HG02870 (cell line): ENCODE measurements around the gene TTI1.
"Not testable (repeated sequence)": the region's sequence is repeated elsewhere in the genome, so short reads cannot be mapped to it uniquely, and the experiment has no call there.

ENCODE experiments used
- ATAC-seq: cut with Tn5 transposase; IDR thresholded peaks from one replicate; pipeline ENCODE4 v1.9.1; 2021; ENCODE audit warnings: mild to moderate bottlenecking, moderate library complexity; ENCODE audit not compliant: unreplicated experiment

The TTI1 gene

DNA sequence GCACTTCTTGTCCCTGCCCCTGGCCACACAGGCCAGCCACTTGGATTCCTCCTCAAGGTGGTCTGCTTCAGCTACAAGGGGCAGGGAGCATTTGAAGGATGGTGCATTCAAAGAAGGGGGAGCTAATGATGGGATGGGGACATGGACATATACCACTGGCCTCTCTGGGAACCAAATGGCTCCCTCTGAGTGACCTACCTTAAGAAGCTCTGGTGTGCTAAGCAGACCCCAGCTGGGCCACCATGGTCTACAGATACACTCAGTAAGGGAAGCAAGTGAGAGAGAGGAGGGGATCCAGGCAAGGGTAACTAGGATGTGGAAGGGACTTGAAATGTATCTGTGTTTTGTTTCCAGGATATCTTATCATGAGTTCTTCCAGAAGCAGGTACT is 62.4 kb downstream of the TTI1 start:
- ATAC-seq, result no peak

DNA sequence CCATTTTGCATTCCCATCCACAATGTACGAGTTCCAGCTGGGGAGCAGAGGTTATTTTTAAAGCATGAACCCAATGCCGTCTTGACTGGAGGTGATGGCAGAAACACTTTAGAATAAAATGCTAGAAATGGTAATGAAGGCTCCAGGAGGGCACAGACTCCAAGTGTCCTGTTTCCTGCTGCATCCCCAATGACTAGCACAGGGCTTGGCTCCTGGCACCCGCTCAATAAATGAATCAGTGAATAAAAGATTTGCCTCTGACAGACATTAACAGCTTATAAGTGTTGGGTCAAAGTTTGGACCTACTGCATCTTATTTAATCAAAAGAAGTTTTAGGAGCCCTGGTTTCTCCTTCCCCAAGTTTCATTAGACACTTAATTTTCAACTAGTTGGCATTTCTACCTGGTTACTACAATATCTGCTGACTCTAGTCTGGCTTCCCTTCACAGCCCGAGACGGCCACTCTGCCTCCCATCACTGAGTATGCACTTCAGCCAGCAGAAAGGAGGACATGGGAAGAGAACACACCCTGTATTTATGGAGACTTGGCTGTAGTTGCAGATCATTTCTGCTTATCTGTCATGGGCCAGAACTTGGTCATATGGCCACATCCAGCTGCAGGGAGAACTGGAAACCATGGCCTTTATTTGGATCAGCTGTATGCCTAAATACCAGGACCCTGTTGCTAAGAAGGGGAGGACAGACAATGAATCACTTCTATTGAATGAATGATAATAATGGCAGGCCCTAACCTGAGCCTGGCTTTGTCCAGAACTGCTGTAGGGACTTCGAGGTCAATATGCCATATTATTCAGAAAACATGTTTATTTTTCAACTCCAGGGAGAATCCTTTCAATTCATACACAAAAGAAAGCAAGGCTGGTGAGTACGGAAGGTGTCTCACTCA is 63.1 kb downstream of the TTI1 start:
- ATAC-seq, result no peak

DNA sequence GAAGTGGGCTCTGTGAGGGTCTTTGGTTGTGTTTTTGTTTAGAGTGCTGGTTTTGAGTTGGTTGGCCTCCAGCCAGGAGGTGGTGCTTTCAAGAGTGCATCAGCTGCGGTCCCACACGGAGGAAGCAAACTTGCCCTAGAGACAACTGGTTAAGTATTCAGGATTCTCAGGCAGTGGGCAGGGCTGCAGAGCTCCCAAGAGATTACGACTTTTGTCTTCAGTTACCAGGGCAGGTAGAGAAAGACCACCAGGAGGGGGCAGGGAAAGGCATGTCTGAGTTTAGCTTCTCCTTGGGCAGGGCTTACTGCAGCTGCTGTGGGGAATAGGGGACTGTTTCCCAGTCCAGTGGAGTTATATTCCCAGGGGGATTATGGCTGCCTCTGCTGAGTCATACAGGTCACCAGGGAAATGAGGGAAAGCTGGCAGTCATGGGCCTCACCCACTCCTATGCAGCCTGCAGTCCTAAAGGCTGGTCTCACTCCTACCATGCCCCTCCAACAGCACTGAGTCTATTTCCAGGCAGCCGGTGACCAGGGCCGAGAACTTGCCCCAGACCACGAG is 64.3 kb downstream of the TTI1 start:
- ATAC-seq, result no peak

DNA sequence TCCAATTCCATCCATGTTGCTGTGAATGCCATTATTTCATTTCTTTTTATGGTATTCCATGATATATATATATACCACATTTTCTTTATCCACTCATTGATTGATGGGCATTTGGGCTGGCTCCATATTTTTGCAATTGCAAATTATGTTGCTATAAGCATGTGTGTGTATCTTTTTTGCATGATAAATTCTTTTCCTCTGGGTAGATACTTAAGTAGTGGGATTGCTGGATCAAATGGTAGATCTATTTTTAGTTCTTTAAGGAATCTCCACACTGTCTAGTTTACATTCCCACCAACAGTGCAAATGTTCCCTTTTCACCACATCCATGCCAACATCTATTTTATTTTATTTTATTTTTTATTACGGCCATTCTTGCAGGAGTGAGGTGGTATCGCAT is 69.8 kb downstream of the TTI1 start:
- ATAC-seq, result not testable (repeated sequence)

DNA sequence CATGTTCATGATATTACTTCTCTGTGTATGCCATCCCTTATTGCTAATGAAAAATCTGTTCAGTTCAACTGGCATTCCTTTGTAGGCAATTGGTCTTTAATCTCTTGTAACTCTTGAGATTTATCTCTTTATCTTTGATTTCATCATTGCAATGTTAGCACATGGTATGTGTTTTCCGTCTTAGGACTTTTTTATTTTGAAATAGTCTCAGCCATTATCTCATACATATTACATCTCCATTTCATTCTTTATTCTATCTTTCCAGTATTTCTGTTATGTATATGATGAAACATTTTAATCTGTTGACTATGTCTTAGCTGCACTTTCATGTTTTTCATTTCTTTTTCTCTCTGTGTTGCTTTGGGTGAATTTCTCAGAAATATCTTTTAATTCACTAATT is 72.2 kb downstream of the TTI1 start:
- no peak for ATAC-seq

DNA sequence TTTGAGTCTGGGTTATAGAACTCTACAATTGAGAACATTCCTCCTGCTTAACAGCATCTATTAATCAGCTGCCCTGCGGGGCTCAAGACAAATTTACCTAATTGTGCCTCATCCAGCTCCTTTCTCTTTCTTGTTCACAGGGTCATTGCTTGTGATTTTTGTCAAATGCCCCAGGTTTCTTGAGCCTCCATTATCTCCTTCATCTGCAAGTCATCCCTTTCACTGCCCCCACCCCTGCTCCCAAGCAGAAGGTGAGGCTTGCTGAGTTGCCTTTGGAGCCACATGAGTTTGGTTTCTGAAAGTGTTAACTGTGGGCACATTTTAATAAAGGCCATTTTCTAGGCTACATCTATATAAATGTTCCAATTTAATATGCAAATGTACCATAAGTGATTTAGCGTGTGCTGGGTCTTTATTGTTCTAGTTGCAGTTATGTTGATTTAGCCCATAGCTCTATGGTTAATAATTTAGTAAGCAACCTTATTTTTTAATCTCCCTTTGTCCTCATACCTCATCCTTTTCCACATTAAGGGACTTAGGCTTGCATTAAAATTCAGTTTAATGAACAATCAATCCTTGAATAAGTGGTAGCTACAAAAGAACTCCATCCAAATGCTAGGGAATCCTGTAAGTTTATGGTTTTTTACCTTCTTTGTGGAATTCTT is 74.3 kb downstream of the TTI1 start:
- no peak for ATAC-seq

DNA sequence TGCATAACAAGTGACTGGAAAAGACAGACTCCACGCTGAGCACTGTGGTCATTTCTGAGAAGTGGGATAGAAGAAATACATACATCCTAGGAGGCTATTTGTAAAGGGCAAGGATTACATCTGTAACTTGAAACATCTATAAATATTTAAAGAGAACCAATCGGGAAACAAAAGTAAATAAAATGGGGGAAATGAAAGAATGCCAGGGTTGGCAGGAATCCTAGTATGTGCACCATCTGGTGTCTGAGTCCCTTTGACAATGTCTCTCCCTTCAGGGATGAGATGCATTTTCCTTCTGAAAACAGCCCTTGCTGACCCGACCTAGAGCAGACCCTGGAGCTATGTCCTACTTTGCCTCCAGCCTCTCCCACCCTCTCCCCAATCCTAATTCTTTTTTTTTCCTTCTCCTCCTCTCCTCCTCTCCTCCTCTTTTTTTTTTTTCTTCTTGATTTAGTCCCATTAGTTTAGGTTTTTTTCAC is 77.1 kb downstream of the TTI1 start:
- no peak for ATAC-seq

DNA sequence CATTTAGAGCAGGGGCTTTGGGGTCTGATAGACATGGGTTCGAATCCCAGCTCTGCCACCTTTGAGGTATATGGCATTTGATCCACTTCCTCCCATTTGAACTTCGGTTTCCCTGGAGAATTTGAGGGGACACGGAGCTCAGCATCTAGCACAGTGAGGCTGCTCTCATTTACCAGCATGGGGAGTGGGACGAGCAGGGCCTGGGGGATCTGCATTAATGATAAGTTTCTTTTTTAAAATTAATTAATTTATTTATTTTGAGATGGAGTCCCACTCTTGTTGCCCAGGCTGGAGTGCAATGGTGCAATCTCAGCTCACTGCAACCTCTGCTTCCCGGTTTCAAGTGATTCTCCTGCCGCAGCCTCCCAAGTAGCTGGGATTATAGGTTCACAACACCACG is 77.7 kb downstream of the TTI1 start:
- no peak for ATAC-seq

DNA sequence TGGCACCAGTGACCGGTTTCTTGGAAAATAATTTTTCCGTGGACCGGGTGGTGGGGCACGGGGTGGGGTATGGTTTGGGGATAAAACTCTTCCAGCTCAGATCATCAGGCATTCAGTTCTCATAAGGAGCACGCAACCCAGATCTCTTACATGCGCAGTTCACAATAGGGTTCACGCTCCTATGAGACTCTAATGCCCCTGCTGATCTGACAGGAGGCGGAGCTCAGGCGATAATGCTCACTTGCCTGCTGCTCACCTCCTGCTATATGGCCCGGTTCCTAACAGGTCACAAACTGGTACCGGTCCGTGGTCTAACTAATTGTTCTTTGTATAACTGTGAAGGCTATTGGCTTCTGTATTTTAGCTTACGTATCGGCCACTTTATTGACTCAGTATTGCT is 78.6 kb downstream of the TTI1 start:
- no peak for ATAC-seq

DNA sequence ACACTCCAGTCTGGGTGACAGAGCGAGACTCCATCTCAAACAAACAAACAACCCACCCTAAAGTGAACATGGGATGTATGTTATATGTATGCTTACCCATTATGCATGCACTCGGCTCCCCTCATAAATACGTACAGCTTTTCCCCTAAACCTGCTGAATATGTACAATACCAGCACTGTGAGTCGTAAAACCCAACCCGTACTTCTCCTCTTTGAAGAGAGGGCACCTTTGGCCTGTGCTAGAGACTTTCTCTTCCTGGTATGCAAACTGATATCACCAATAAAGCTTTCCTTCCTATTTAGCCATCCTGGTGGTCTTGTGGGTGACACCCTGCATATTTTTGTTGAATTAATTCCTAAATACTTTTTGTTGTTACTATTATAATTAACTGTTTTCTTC is 79.1 kb downstream of the TTI1 start:
- ATAC-seq, result no peak

DNA sequence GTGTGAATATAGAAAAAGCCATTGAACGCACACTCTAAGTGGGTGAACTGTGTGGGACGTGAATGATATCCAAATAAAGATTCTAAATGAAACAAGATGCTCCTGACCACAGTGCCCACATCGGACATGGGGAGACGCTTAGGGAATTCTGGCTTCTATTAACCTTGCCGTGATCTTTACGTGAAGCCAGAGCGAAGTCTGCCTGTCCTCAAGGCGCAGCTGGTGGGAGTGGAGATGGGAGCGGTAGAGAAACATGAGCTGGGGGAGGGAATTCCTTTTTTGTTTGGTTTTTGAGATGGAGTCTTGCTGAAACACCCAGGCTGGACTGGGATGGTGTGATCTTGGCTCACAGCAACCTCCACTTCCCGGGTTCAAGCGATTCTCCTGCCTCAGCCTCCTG is 84.3 kb downstream of the TTI1 start:
- ATAC-seq, result no peak

DNA sequence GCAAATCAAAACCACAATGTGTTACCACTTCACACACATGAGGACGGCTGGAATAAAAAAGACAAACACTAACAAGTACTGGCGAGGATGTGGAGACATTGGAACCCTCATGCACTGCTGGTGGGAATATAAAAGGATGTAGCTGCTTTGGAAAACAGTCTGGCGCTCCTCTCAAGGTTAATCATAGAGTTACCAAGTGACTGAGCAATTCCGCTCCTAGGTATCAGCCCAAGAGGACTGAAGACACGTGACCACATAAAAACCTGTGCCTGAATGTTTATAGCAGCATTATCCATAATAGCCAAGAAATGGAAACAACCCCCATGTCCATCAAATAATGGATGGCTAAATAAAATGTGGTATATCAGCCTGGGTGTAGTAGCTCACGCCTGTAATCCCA is 85.3 kb downstream of the TTI1 start:
- no peak for ATAC-seq

DNA sequence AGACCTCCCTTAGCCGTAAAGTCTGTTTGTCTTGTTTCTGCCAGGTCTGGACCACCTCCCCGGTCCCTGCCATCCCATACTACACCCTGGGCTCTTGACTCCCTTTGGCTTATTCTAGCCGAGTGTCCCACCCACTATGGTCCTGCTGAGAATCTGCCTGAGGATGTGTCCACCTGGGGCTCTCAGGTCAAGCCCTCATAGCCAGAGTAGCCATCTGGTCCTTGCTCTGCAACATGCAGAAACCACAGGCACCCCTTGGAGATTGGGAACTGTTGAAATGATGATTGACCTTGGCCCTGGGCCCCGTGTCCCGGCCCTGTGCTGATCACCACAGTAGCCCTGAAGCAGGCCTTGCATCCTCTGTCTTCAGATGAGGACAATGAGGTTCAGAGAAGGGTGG is 86.3 kb downstream of the TTI1 start:
- no peak for ATAC-seq

DNA sequence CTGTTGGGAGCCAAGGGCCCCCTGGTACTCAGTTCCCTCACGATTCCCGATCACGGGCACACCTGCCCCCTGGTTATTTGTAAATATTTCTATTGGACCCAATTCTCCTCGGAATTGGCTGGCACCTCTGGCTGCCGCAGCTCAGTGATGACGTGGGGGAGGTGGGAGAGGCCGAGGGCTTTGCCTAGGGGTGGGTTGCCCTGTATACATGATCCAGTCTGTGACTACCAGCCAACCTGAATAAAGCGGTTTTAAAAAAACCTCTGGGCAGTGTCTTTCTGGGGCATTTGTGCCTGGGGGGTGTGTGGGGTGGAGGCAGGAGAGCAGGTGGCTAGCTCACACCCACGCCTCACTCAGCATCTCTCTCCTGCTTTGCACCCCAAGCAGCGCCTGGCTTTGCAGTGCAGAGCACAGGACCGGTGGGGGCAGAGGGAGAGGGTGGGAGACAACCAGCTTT is 88.1 kb downstream of the TTI1 start:
- ATAC-seq, result no peak

DNA sequence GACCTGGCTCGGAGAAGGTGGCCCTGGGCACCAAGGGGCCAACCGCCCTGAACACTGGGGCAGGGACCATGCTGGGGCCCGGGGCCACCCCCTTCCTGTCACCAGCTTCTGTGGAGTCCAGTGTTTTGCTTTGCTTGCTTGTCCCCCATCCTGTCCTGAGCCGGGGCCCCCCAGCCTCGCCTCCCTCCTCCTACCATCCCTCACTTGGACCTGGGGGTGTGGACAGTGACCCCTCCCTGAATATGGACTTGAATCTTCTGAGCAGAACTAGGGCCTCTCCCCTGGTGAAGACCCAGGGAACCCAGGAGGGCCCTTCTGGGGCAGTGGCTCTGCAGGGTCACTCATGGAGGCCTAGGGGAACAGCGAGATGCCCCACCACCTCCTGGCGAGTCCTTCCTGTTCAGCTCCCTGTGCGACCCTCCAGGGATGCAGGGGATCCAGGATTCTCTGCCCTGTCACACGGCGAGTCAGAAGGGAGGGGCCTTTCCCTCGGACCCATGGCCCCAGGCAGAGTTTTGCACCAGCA is 88.7 kb downstream of the TTI1 start:
- no peak for ATAC-seq

DNA sequence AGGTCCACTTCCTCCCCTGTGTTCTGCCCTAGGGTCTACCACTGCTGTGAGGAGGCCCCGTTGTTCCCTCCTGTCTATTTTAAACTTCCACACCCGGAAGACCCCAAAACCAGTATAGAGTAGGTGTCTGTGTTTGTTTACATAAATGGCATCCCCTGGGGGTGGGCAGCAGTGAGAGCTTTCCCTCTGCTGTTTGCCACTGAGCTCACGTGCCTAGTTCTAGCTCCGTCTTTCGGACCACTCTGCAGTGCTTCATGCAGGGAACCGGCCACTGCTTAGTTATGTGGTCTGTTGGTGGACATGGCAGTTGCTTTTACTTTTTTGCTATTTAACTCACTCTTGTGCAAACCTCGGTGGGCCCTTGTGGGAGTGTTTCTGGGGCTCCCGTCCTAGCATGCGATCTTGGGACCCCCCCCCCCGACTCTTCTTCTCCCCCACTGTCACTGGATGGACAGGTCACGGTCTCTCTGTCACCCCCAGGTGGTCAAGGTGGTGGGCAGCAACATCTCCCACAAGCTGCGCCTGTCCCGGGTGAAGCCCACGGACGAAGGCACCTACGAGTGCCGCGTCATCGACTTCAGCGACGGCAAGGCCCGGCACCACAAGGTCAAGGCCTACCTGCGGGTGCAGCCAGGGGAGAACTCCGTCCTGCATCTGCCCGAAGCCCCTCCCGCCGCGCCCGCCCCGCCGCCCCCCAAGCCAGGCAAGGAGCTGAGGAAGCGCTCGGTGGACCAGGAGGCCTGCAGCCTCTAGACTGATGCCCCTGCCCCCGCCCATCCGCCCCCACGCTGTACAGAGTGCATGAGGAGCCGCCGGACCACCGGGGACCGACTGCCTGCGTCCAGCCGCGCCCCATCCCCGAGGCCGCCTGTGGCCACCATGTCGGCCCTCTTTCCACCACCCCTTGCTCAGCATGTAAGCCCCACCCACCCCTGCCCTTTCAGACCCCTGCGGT is 89.5 kb downstream of the TTI1 start:
- no peak for ATAC-seq

DNA sequence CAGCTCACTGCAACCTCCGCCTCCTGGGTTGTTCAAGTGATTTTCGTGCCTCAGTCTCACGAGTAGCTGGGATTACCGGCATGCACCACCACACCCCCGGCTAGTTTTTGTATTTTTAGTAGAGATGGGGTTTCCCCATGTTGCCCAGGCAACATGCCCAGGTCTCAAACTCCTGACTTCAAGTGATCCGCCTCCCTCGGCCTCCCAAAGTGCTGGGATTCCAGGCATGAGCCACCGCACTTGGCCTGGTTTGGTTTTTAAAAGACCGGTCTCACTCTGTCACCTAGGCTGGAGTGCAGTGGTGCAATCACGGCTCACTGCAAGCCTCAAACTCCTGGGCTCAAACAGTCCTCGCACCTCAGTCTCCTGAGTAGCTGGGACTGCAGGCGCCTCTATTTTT is 90.2 kb downstream of the TTI1 start:
- ATAC-seq, result no peak

DNA sequence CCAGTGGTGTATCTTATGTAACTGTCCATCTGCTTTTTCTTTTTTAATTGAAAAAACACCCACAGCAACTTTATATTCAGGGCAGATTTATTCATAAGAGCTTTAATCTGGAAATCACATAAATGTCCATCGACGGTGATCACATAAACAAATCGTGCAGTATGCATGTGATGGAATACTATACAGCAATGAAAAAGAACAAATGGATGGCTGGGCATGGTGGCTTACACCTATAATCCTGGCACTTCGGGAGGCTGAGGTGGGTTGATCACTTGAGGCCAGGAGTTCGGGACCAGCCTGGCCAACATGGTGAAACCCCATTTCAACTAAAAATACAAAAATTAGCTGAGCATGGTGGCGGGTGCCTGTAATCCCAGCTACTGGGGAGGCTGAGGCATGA is 91.3 kb downstream of the TTI1 start:
- ATAC-seq, result no peak

DNA sequence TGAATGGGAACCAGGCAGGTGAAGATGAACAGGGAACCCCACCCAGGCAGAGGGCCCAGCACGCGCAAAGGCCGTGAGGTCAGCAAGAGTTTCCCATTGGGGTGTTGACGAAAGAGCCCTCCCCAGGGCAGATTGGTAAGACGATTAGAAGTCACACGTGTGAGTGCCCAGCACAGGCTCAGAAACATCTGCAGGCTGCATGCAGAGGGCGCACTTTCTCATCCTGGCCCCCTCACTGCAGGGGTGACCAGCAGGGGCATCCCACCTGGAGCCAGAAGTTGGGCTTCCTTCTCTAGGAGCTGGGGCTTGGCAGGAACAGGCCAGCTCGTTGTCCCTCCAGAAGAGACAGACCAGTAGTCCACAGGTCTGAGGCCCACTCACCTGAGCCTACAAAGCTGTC is 91.9 kb downstream of the TTI1 start:
- no peak for ATAC-seq

DNA sequence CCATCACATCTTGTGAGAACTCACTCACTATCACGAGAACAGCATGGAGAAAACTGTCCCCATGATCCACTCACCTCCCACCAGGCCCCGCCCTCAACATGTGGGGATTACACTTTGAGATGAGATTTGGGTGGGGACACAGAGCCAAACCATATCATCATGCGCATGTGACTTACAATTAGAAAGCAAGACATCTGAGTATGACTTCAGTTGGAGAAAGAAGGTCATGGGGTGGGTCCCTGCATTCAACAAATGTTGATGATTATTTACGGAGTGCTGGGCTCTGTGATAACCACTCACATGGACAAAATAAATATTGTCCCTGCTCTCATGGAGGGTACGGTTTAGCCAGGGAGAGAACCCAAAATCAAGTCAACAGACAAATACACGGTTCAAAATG is 92.4 kb downstream of the TTI1 start:
- ATAC-seq, result no peak
